ENCODE data around the gene SCN10A.

Gene SCN10A

DNA sequence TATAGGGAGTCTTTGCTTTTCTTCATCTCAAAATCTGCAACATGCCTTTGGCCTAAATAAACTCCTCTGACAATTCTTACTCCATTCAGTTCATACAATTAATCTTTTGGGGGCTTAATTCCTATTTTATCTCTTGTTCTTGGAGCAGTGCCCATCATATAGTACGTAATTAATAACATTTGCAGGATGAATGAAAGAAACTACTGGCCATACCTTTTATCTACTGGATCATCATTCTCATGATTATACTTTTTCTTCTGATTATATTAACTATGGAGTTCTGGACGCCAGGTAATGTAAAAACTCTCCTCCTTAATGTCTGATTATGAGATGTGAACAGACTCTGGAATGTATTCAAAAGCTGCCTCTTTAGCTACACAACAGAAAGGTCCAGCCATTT is 120.0 kb downstream of the SCN10A start:
- DNase-seq (ENCODE audit: extremely low read depth, low read depth), result no peak
- TF ChIP-seq, protein P1, sequence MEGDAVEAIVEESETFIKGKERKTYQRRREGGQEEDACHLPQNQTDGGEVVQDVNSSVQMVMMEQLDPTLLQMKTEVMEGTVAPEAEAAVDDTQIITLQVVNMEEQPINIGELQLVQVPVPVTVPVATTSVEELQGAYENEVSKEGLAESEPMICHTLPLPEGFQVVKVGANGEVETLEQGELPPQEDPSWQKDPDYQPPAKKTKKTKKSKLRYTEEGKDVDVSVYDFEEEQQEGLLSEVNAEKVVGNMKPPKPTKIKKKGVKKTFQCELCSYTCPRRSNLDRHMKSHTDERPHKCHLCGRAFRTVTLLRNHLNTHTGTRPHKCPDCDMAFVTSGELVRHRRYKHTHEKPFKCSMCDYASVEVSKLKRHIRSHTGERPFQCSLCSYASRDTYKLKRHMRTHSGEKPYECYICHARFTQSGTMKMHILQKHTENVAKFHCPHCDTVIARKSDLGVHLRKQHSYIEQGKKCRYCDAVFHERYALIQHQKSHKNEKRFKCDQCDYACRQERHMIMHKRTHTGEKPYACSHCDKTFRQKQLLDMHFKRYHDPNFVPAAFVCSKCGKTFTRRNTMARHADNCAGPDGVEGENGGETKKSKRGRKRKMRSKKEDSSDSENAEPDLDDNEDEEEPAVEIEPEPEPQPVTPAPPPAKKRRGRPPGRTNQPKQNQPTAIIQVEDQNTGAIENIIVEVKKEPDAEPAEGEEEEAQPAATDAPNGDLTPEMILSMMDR (IDR thresholded peaks at IDR 0.05; ENCODE audit: low read depth, low read length), result no peak

DNA sequence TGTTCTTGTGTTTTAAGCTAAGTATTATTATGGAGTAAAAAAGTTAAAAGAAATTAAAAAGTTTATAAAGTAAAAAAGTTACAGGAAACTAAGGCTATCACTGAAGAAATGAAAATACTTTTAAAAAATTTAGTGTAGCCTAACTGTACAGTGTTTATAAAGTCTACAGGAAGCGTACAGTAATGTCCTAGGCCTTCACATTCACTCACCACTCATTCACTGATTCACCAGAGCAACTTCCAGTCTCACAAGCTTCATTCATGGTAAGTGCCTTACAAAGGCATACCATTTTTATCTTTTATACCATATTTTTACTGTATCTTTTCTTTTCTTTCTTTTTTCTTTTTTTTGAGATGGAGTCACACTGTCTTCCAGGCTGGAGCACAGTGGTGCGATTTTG is 125.8 kb downstream of the SCN10A start:
- DNase-seq (ENCODE audit: extremely low read depth, low read depth), result no peak
- TF ChIP-seq, protein P1 (IDR thresholded peaks at IDR 0.05; ENCODE audit: low read depth, low read length), result no peak

GRCh38 chr3:38689774-38690173 is 126.2 kb downstream of the SCN10A start:
- DNase-seq (ENCODE audit: extremely low read depth, low read depth), result no peak
- TF ChIP-seq, protein P1 (IDR thresholded peaks at IDR 0.05; ENCODE audit: low read depth, low read length), result no peak; the same call in none of the 2 replicates

DNA sequence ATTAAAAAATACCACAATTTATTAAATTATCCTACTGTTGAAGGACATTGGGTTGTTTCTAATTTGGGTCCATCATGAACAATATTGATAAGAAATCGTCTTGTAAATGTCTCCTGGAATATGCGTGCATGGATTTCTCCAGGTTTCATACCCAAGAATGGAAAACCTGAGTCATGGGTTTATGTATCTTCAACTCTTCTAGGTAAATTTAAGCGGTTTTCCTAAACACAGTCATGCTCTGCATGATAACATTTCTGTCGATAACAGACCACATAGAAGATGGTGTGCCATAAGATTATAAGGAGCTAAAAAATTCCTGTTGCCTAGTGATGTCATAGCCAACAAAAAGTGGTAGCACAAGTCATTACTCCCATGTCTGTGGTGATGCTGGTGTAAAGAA is 126.7 kb downstream of the SCN10A start:
- no peak for DNase-seq (ENCODE audit: extremely low read depth, low read depth)
- TF ChIP-seq, protein P1 (IDR thresholded peaks at IDR 0.05; ENCODE audit: low read depth, low read length), result no peak

DNA sequence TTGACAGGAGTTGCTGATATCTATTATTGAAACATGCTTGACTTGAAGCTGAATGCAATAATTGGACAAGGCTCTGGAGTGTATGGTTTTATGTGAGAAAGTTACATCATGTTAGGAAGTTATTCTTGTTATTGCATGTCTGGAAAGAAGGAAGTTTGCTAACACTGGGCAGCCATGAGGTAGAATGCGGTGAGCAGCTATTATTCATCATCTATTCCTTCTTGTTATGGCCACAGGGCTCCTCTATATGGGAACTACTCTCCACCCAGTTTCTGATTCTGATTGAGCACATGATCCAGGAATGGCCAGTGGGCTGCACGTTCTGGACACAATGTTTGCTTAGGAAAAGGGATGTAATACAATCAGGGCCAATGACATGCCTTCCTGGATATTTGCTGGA is 128.7 kb downstream of the SCN10A start:
- DNase-seq (ENCODE audit: extremely low read depth, low read depth), result no peak
- TF ChIP-seq, protein P1 (IDR thresholded peaks at IDR 0.05; ENCODE audit: low read depth, low read length), result no peak

DNA sequence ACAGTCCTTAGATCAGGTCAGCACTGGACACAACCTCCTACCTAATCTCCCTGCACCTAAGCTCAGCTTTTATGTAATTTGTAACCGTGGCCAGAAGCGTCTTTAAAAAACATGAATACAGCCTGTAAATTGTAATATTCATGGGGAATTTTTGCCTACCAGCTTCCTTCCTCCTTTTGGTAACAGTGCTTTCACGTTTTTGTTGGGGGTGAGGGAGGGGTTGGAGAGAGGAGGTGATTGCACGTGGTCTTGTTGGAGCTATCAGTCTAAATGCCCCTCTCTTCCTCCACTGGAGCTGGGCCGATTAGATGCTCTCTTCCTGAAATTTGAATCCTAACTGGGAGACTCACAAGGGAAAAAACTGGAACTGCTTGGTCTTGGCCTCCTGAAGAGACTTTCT is 131.5 kb downstream of the SCN10A start:
- DNase-seq (ENCODE audit: extremely low read depth, low read depth), result no peak
- TF ChIP-seq, protein P1 (IDR thresholded peaks at IDR 0.05; ENCODE audit: low read depth, low read length), result no peak

GRCh38 chr3:38669668-38670067 is 146.3 kb downstream of the SCN10A start:
- TF ChIP-seq, protein P1 (IDR thresholded peaks at IDR 0.05; ENCODE audit: low read depth, low read length), result no peak
- DNase-seq (ENCODE audit: extremely low read depth, low read depth), result no peak

Data from AG09319 (cell line).